OCI-LY7 (cell line): ENCODE measurements around the gene WASF2. TPM values are rescaled to one million over a fixed set of nuclear protein-coding genes. Genes with fewer than 3 reads are reported as not detected.

ENCODE experiments used
- BruUV-seq: library from RNA; stranded (reverse); fragments of 400-500 nt; replicated peaks from 2 replicates; lab custom pipeline; 2021; lab: Mats Ljungman, UMichigan
- CTCF ChIA-PET: fragments of 300-600 bp; sonication (Branson Sonifier 250); formaldehyde crosslinking; loops from one replicate; lab custom pipeline; 2022; ENCODE audit warnings: antibody characterized with exemption; ENCODE audit not compliant: unreplicated experiment; lab: Charles Lee
- POLR2A ChIA-PET: fragments of 300-600 bp; sonication (Branson Sonifier 250); formaldehyde crosslinking; loops from one replicate; lab custom pipeline; 2022; ENCODE audit warnings: antibody characterized with exemption; lab: Charles Lee
- DNase-seq: peaks from one replicate; pipeline ENCODE4 v3.0.0-alpha.2; 2015; ENCODE audit warnings: low spot score
- H2AFZ ChIP-seq: fragments of 200-600 bp; sonication (generic), shearing (Covaris generic); 2 replicates; pipeline ENCODE4 v1.6.1; 2014; ENCODE audit warnings: mild to moderate bottlenecking, antibody characterized with exemption, low read length, moderate library complexity
- H3K27ac ChIP-seq: fragments of 200-600 bp; sonication (generic); 2 replicates; pipeline ENCODE4 v1.5.1; 2014; ENCODE audit warnings: mixed run types, low read depth, mild to moderate bottlenecking, moderate library complexity, low read length, inconsistent platforms; ENCODE audit not compliant: poor library complexity, severe bottlenecking
- H3K36me3 ChIP-seq: fragments of 200-600 bp; sonication (generic); 2 replicates; pipeline ENCODE4 v1.6.1; 2014; ENCODE audit warnings: mild to moderate bottlenecking, antibody characterized with exemption, low read length, moderate library complexity, mixed read lengths; ENCODE audit not compliant: insufficient read depth
- H3K4me1 ChIP-seq: fragments of 200-600 bp; sonication (generic); 2 replicates; pipeline ENCODE4 v1.5.1; 2014; ENCODE audit warnings: mild to moderate bottlenecking, low read length; ENCODE audit not compliant: insufficient read depth, poor library complexity, severe bottlenecking
- H3K4me2 ChIP-seq: fragments of 200-600 bp; sonication (generic); 2 replicates; pipeline ENCODE4 v1.6.1; 2014; ENCODE audit warnings: mild to moderate bottlenecking, low read length
- H3K4me3 ChIP-seq: fragments of 200-600 bp; sonication (generic); 2 replicates; pipeline ENCODE4 v1.5.1; 2014; ENCODE audit warnings: mild to moderate bottlenecking, low read depth, low read length; ENCODE audit not compliant: poor library complexity, severe bottlenecking
- H3K79me2 ChIP-seq: fragments of 200-600 bp; sonication (generic); 2 replicates; pipeline ENCODE4 v1.6.1; 2016; ENCODE audit warnings: low read depth, mild to moderate bottlenecking, low read length, moderate library complexity, mixed read lengths; ENCODE audit not compliant: insufficient read depth
- H3K9me2 ChIP-seq: fragments of 200-600 bp; sonication (generic); 2 replicates; pipeline ENCODE4 v1.6.1; 2016; ENCODE audit warnings: mild to moderate bottlenecking, low read length, mixed read lengths; ENCODE audit not compliant: insufficient read depth
- H3K9me3 ChIP-seq: fragments of 200-600 bp; sonication (generic); 2 replicates; pipeline ENCODE4 v1.6.1; 2014; ENCODE audit warnings: mild to moderate bottlenecking, mixed run types, low read length, mixed read lengths
- H4K20me1 ChIP-seq: fragments of 200-600 bp; sonication (generic); 2 replicates; pipeline ENCODE4 v1.6.1; 2014; ENCODE audit warnings: mild to moderate bottlenecking, antibody characterized with exemption, low read length, moderate library complexity, mixed read lengths; ENCODE audit not compliant: insufficient read depth
- EZH2phosphoT487 ChIP-seq: fragments of 200-600 bp; sonication (generic); IDR thresholded peaks from 2 replicates; pipeline ENCODE4 v1.6.1; 2018; ENCODE audit warnings: low read depth, borderline replicate concordance, mild to moderate bottlenecking, mixed run types, antibody characterized with exemption, low read length, moderate library complexity, mixed read lengths
- intact Hi-C: fragments of 100-400 bp; cut with micrococcal nuclease; formaldehyde crosslinking; loops from one replicate; pipeline ENCODE4 v1.10.0; 2022; ENCODE audit not compliant: unreplicated experiment
- total RNA-seq, 2 experiments: library from RNA; depleted of rRNA in 1 of 2; stranded (reverse); fragments of >200 nt in 1 of 2; shearing (Covaris generic) in 1 of 2; gene quantifications; 2 replicates each; pipeline ENCODE4 v1.2.3, GENCODE V29; 2014 to 2022
- TF ChIP-seq, protein P1 (sequence below): fragments of 200-600 bp; sonication (generic); conservative IDR thresholded peaks from 2 replicates; pipeline ENCODE4 v1.5.1; 2014; ENCODE audit warnings: mild to moderate bottlenecking, antibody characterized with exemption, low read length, moderate library complexity, mixed read lengths

WASF2 gene
- total RNA-seq, 2 experiments from 2014 or later = 26.9 to 106 TPM

DNA sequence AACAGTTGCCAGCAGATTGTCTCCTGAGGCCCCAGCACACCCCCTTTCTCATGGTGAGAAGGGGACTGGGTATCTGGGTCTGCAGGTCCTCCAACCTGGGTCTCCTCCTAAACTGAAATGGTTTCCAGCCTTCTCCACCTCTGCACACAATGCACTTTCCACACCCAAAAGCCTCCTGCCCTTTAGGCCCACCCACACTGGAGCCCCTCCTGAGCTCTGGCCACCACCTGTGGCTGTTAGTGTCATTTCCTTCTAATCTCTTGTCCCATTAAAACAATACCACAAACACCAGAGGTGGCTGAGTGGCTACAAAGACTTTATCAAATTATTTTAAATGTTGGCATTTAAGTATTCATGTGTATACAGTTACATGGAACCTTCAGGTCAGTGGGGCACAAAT lies 86.0 kb downstream of the WASF2 start:
- H3K79me2 ChIP-seq = no peaks in the 10 kb centered on the region
- DNase-seq = peak; percentile 54
- peak overlapping the region; percentile 43 for H3K4me3 ChIP-seq
- no peaks in the 10 kb centered on the region for H3K9me2 ChIP-seq
- BruUV-seq = no TSS peak
- intact Hi-C loops = loop anchor here (1.0 to 2.0 kb wide), 4 partner anchors 79 to 202 kb away; no protein-coding TSS in a partner anchor
- peaks cover 67% of the 10 kb centered on the region for H3K4me1 ChIP-seq
- no peaks in the 10 kb centered on the region for H4K20me1 ChIP-seq
- ChIA-PET CTCF (interaction anchor here (0.5 to 1.4 kb wide), 4 partner anchors 21 to 203 kb away, joined by 3 to 5 read pairs (median 3); partner anchors contain the start of gene WASF2), POLR2A (interaction anchor here (0.6 to 1.9 kb wide), 4 partner anchors 25 to 232 kb away, joined by 3 to 6 read pairs (median 4); no protein-coding TSS in a partner anchor)
- H3K4me2 ChIP-seq = peak overlapping the region; percentile 70
- H3K36me3 ChIP-seq = peaks cover 21% of the 10 kb centered on the region; the same call in 1 of the 2 replicates
- no peaks in the 10 kb centered on the region for H3K9me3 ChIP-seq
- peak overlapping the region; percentile 86 for H3K27ac ChIP-seq
- TF ChIP-seq EZH2phosphoT487 = no peak
- TF ChIP-seq, protein P1, sequence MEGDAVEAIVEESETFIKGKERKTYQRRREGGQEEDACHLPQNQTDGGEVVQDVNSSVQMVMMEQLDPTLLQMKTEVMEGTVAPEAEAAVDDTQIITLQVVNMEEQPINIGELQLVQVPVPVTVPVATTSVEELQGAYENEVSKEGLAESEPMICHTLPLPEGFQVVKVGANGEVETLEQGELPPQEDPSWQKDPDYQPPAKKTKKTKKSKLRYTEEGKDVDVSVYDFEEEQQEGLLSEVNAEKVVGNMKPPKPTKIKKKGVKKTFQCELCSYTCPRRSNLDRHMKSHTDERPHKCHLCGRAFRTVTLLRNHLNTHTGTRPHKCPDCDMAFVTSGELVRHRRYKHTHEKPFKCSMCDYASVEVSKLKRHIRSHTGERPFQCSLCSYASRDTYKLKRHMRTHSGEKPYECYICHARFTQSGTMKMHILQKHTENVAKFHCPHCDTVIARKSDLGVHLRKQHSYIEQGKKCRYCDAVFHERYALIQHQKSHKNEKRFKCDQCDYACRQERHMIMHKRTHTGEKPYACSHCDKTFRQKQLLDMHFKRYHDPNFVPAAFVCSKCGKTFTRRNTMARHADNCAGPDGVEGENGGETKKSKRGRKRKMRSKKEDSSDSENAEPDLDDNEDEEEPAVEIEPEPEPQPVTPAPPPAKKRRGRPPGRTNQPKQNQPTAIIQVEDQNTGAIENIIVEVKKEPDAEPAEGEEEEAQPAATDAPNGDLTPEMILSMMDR = no peak
- peak overlapping the region; percentile 28; the same call in 1 of the 2 replicates for H2AFZ ChIP-seq

DNA sequence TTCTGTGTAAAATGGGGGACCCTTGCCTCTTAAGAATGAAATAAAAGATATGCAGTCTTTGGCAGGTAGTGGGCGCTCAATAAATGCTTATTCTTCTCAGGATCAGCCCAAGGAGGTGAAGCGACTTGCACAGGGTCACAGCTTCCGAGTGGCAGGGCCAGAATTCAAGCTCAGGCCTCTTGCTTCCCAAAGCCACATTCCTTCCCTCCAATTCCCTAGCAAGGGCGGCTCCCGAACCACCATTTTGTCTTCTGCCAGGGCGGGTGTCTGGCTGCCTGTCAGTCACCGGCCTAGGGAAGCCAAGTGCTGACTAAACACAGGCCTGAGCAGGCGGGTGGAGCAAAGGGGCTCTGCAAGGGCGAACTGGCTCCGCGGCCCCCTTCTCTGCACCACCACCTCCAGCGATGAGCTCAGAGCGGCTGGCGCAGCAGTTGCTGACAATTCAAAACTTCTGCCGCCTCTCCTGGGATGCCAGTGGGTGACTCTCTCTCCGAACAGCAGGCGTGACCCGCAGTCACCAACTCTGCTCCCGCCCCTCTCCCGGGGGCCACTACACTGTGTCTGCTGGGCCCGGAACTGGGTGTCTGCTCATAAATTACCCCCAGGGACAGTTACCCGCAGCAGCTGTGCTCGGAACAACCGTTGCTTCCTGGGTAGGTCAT lies 86.8 kb downstream of the WASF2 start:
- H3K4me3 ChIP-seq = peak overlapping the region; percentile 43
- peaks cover 62% of the 10 kb centered on the region for H3K4me1 ChIP-seq
- peak overlapping the region; percentile 70 for H3K4me2 ChIP-seq
- peak overlapping the region; percentile 86 for H3K27ac ChIP-seq
- no peaks in the 10 kb centered on the region for H3K9me3 ChIP-seq
- BruUV-seq = no TSS peak
- H2AFZ ChIP-seq = peak overlapping the region; percentile 28
- no peaks in the 10 kb centered on the region for H3K9me2 ChIP-seq
- POLR2A ChIA-PET = interaction anchor here (0.8 to 1.9 kb wide), 3 partner anchors 35 to 80 kb away, joined by 3 to 6 read pairs (median 3); no protein-coding TSS in a partner anchor
- DNase-seq = peak; percentile 87
- CTCF ChIA-PET = interaction anchor here (0.5 to 1.4 kb wide), 5 partner anchors 22 to 204 kb away, joined by 3 to 6 read pairs (median 3); partner anchors contain the start of gene WASF2
- intact Hi-C loops = loop anchor here (1.0 to 2.0 kb wide), 4 partner anchors 80 to 203 kb away; no protein-coding TSS in a partner anchor
- TF ChIP-seq EZH2phosphoT487 = no peak
- TF ChIP-seq, protein P1 = peak; percentile 84
- peaks cover 13% of the 10 kb centered on the region; the same call in 1 of the 2 replicates for H3K36me3 ChIP-seq
- H3K79me2 ChIP-seq = no peaks in the 10 kb centered on the region
- H4K20me1 ChIP-seq = no peaks in the 10 kb centered on the region
